ENCODE measurements around the gene GALNT9.
"Not testable (repeated sequence)": the region's sequence is repeated elsewhere in the genome, so short reads cannot be mapped to it uniquely, and the experiment has no call there.

GRCh38 chr12:132295561-132295960, 33.8 kb downstream of the GALNT9 start:
- not testable (repeated sequence) for TF ChIP-seq EZH2phosphoT487 (IDR thresholded peaks at IDR 0.05; ENCODE audit: insufficient read depth, low read depth); EZH2 (IDR thresholded peaks at IDR 0.05; ENCODE audit: insufficient read depth, poor library complexity, severe bottlenecking)
